Activated CD4-positive, alpha-beta T cell treated with anti-CD3 and anti-CD28 coated beads, Interleukin-2, amount 50 U/mL, for 16 hours (primary cell): ENCODE results near the gene ZNF605.
A peak's percentile ranks its signal among the peaks of the same experiment; 100 is the strongest.
"Not testable (repeated sequence)": the region's sequence is repeated elsewhere in the genome, so short reads cannot be mapped to it uniquely, and the experiment has no call there.

Experiments
- DNase-seq: peaks from one replicate; pipeline ENCODE4 v3.0.0-alpha.2; 2020

The ZNF605 gene

DNA sequence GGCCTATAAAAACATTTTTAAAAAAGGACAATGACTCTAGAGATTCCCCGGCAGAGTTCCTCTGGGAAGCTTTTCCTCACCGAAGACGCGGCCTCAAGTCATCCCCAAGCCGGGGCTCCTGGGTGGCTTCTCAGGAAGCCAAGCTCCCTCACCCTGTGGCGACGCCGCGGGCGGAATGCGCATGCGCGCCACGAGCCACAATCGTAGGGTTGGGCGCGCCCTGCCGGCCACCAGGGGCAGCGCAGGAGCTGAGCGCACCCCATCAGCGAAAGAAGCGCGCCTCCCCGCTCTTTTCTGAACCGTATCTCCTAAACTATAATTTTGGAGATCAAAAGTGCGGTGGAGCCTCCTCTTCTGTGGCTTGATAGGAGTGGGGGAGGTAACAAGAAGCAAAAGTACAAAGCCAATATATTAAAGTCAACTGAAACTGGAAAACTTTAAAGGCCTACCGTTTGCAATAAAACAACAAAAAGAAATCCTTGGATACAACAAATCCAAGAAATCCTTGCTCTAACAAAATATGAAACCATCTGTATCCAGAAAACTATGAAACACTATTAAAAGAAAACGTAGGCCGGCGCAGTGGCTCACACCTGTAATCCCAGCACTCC lies 51.3 kb downstream of the ZNF605 start:
- peak; percentile 81 for DNase-seq

- DNase-seq = no peak
Measured at GRCh38 chr12:132899033-132899432, 57.1 kb downstream of the ZNF605 start.

DNA sequence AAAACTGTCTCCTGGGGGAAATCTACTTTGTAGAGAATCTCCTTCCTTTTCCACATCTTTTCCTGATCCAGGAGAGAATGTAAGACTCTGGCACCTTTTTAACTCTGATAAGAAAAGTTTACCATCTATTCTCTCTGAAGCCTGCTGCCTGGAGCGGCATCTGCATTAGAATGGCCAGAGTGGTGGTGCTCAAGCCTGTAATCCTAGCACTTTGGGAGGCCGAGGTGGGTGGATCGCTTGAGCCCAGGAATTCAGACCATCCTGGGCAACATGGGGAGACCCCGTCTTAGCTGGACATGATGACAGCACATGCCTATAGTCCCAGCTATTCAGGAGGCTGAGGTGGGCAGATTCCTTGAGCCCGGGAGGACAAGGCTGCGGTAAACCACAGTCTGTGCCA lies 67.3 kb downstream of the ZNF605 start:
- no peak for DNase-seq

DNA sequence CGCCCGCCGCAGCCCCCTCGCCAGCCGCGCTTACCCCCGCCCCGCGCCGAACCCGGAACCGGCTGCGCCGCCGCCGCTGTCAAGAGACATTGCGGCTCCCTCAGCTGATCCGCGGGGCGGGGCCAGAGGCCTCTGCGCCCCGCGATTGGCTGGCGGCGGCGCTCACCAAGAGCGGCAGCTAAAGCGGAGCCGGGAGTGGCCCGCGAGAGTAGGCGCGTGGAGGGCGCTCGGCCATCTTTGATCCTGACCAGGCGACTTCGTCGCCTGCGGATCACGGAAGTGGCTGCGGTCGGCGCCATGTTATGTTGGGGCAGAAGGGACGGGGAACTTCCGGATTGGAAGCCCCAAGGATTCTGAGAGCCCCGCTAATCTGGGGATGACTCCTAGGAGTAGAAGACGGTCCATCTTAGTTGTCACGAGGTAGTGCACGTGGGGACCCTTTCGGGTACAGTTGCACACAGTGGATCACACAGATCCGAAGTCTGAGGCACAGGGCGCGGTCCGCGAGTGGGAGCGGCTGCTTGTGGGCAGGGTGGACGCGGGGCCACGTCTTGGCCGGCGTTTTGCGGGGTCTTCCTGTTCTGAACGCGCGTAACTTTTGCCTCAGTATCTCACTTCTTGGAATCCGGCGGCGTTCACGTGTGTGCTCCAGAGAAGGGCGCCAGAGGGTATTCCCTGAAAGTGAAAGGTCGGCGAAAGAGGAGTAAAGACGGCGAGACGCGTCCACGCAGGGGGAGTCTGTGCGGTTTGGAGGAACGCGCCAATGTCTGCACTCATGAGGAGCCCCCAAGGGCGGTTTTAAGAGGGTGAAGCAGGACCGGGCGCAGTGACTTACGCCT lies 68.4 kb downstream of the ZNF605 start, which contains the start of gene CHFR:
Gene CHFR (minus strand): TSS at position 93 of the 839 bp plus-strand sequence. CDS start 277 bp downstream, outside the sequence.
- peak; percentile 97 for DNase-seq

GRCh38 chr12:132886529-132887477 lies 69.3 kb downstream of the ZNF605 start:
- DNase-seq = no peak

DNA sequence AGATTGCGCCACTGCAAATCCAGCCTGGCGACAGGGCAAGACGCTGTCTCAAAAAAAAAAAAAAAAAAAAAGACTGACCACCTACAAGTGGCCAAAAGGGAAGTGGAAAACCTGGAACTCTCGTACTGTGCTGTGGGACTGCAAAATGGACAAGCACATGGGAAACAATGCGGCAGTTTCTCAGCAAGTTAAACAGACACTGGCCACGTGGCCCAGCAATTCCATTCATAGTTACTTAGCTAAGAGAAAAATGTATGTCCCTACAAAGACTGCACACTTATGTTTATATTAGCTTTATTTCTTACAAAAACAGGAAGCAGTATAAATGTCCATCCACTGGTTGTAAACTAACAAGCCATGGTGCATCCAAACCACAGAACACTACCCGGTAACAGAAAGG lies 74.3 kb downstream of the ZNF605 start:
- no peak for DNase-seq

DNA sequence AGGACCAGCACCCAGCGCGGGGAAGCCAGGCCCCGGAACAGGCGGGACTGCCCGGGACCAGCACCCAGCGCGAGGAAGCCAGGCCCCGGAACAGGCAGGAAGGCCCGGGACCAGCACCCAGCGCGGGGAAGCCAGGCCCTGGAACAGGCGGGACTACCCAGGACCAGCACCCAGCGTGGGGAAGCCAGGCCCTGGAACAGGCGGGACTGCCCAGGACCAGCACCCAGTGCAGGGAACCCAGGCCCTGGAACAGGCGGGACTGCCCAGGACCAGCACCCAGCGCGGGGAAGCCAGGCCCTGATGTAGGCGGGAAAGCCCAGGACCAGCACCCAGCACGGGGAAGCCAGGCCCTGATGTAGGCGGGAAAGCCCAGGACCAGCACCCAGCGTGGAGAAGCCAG lies 81.5 kb downstream of the ZNF605 start:
- DNase-seq = not testable (repeated sequence)

DNA sequence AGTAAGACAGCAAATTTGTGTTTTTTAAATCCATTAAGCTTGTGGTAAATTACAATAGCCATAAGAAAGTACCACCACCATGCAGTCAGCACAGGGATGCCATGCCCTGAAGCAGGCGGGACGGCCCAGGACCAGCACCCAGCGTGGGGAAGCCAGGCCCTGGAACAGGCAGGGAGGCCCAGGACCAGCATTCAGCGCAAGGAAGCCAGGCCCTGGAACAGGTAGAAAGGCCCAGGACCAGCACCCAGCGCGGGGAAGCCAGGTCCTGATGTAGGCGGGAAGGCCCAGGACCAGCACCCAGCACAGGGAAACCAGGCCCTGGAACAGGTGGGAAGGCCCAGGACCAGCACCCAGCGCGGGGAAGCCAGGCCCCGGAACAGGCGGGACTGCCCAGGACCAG lies 81.9 kb downstream of the ZNF605 start:
- no peak for DNase-seq

DNA sequence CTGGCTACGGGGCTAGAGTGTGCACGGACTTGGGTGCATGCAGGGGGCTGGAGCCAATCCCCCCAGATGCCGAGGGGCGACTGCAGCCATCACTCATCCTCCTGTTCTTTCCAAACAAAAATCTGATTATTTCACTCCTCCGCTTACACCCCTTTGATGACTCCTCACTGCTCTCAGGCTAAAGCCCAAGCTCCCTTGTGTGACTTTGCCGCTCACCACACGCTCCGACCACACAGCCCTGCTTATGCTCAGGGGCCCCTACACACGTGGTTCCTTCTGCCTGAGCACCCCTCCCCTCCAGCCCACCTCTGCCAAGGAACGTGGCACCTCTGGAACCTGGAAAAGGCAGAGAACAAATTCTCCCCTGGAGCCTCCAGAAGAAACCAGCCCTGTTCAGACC lies 82.4 kb downstream of the ZNF605 start:
- no peak for DNase-seq

DNA sequence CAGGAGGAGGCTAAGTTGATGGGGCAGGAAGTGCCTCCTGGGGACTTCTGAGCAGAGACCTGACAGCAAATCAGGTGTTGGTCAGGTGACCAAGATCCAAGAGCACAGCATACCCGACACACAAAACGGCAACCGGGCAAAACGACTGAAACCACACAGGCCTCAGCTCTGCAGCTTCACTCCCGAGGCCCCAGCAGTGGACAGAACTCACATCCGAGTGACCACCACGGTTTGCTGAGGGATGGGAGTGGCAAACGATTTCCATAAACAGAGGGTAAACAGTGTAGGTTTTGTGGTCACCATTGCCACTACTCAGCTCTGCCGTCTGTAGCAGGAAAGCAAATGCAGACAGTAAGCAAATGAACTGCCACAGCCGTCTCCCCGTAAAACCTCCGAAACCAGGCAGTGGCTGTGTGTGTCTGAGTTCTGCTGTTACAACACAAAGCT lies 83.1 kb downstream of the ZNF605 start:
- peak; percentile 37 for DNase-seq

DNA sequence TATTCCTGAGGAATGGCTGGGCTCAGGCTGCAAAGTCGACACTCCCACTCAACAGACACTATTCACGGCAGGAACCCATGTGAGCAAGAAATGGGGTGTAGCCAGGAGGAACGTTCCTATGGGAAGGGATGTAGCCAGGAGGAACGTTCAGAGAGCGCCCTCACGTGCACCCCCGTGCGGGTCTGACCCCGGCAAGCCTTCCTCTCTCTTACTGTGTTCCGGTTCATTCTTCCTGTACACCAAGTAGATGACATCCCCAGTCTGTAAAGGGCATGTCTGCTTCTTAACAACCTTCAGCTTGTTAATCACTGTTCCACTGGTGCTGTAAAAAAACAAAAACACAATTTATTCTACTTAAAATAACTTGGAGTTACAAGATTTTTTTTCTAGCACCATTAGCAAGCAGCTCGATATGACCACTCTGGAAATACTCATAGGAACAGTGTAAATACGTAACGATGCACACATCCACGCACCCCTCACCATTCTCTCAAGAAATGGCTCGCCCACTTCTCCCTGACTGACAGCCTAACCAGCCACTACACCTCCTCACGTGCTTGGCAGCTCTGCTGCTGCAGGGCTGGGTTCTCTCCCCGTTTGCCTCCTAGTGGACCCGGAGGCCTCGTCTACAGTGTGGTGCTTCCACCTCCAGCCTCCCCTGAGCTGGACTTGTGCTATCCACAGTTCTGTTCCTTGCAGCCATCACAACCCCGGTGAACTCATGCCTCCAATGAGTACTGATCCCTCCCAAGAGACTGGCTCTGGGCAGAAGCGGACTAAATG lies 83.8 kb downstream of the ZNF605 start:
- no peak for DNase-seq

- DNase-seq = no peak
Measured at GRCh38 chr12:132869551-132869950, 86.6 kb downstream of the ZNF605 start.
